Activated CD4-positive, alpha-beta T cell treated with anti-CD3 and anti-CD28 coated beads, Interleukin-2, amount 10 ng/mL, durations not matched to agents 24 days and 14 days (primary cell): ENCODE measurements around the gene ANO2. TPM values are rescaled to one million over a fixed set of nuclear protein-coding genes. Genes with fewer than 3 reads are reported as not detected.

ENCODE experiments used
- DNase-seq: peaks from one replicate; pipeline ENCODE4 v3.0.0; 2022
- H3K27ac Mint-ChIP-seq: one replicate; pipeline ENCODE4 v1.8.0; 2022; ENCODE audit warnings: mild to moderate bottlenecking, mixed read lengths
- H3K27me3 Mint-ChIP-seq: one replicate; pipeline ENCODE4 v1.8.0; 2022; ENCODE audit warnings: mixed read lengths
- H3K36me3 Mint-ChIP-seq: one replicate; pipeline ENCODE4 v1.8.0; 2022; ENCODE audit warnings: low read depth, mild to moderate bottlenecking, mixed read lengths
- H3K4me1 Mint-ChIP-seq: one replicate; pipeline ENCODE4 v1.8.0; 2021; ENCODE audit warnings: mixed read lengths
- H3K4me3 Mint-ChIP-seq: one replicate; pipeline ENCODE4 v1.8.0; 2022; ENCODE audit warnings: mild to moderate bottlenecking, moderate library complexity, mixed read lengths
- H3K9me3 Mint-ChIP-seq: one replicate; pipeline ENCODE4 v1.8.0; 2021; ENCODE audit warnings: mixed read lengths
- intact Hi-C: fragments of 100-400 bp; cut with micrococcal nuclease; formaldehyde crosslinking; loops from one replicate; pipeline ENCODE4 v1.15.1; 2023
- total RNA-seq: library from RNA; stranded (reverse); gene quantifications from 2 replicates; pipeline ENCODE4 v1.2.3, GENCODE V29; 2022

ANO2 gene
- total RNA-seq, 1 donor from 2014 or later: not detected

DNA sequence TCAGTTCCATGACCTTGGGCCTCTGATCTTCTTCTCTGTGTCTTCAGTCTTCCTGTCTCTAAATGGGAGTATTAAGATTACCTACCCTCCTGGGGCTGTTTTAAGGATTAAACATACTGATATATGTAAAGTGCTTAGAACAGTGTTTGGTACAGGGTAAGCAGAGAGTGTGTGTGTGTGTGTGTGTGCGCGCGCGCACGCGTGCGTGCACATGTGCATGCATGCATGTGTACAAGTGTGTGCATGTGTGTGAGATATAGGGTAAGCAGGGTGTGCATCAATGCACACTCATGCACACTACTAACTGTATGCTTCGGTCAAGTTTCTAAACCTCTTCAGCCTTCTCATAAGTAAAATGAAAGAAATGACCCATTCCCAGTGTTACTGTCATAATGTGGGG lies 316.6 kb downstream of the ANO2 start:
- Mint-ChIP-seq H3K27ac (no peak overlapping the region), H3K4me3 (no peak overlapping the region), H3K4me1 (no peaks in the 10 kb centered on the region), H3K27me3 (no peaks in the 10 kb centered on the region), H3K36me3 (no peaks in the 10 kb centered on the region), H3K9me3 (no peaks in the 10 kb centered on the region)
- intact Hi-C loops: no loop called here
- no peak for DNase-seq

DNA sequence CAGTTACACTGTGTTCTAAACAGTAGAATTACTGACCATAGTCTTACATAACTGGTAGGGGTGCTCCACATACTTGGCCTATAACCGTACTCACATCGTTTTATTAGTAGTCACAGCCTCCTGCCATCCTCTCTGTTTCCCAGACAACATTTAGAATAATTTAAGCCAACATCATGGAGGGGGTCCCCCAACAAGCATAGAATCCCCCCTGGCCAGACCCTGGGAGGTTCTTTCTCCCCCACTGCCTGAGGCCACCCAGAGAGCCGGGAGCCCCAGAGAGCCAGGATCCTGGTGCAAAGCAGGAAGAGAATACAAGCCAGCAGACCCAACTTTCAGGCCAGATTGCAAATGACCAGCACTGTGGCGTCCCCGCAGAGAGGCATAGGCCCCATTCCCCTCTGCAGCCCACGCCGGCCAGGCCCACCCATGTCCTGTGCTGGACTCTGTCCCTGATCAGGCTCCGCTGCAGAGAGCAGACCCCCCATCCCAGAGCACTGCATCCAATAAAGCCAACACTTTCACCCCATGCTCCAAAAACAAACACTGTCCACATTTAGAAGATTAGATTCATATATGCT lies 317.9 kb downstream of the ANO2 start:
- Mint-ChIP-seq H3K9me3 (no peaks in the 10 kb centered on the region), H3K4me3 (no peak overlapping the region), H3K4me1 (no peaks in the 10 kb centered on the region), H3K27ac (no peak overlapping the region), H3K36me3 (no peaks in the 10 kb centered on the region), H3K27me3 (no peaks in the 10 kb centered on the region)
- DNase-seq: no peak
- intact Hi-C loops: no loop called here

DNA sequence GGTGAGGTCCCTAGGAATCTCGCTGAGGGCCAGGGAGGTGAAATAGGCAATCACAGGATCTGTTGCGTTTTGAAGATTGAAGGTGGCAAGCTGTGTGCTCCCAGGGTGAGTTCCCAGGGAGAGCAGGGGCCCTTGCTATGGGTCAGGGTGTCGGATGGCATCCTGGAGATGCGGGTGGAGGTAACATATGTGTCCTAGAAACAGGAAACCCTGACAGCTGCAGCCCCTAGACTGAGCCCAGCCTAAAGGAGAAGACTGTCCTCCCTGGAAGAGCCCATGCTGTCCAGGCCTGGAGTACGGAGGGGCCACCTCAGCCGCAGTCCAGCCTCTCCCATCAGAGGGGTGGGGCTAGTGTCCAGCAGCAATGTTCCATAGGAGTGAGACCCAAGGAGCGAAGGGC lies 318.9 kb downstream of the ANO2 start:
- no peaks in the 10 kb centered on the region for H3K36me3 Mint-ChIP-seq
- H3K27me3 Mint-ChIP-seq: no peaks in the 10 kb centered on the region
- DNase-seq: no peak
- H3K4me1 Mint-ChIP-seq: no peaks in the 10 kb centered on the region
- intact Hi-C loops: no loop called here
- H3K9me3 Mint-ChIP-seq: no peaks in the 10 kb centered on the region
- no peak overlapping the region for H3K27ac Mint-ChIP-seq
- H3K4me3 Mint-ChIP-seq: no peak overlapping the region

DNA sequence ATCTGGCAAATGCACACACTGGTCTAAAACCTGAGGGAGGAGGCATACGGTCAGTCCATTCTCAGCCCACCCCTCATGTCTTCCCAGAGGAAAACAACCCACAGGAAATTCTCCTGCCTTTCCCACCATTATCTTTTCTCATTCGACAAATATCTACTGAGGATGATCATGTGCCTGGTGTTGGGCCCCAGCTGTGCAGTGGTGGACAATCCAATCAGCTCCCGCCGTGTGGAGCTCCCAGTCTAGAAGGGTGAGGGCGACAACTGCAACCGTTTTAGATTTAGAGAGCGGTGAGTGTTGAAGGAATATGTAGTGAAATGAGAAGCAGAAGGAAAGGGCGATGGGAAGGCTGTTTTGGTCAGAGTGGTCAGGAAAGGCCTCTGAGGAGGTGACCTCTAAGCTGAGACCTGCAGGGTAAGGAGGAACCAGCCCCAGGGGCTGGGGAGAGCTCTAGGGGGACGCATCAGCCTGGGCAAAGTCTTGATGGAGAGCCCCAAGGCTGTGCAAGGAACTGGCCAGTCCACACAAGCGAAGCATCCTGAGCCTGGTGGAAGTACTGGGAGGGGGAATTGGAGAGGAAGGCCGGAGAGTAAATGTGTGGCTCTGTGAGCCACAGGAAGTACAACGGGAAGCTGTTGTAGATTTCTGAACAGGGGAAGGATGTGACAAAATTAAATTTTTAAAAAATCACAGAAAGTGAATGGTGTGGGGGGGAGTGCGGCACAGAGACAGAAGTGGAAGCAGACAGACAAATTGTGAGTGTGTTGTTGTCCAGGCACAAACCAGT lies 320.4 kb downstream of the ANO2 start:
- Mint-ChIP-seq H3K27ac (no peak overlapping the region), H3K27me3 (no peaks in the 10 kb centered on the region), H3K36me3 (no peaks in the 10 kb centered on the region), H3K9me3 (no peaks in the 10 kb centered on the region), H3K4me3 (no peak overlapping the region), H3K4me1 (no peaks in the 10 kb centered on the region)
- intact Hi-C loops: no loop called here
- DNase-seq: no peak

DNA sequence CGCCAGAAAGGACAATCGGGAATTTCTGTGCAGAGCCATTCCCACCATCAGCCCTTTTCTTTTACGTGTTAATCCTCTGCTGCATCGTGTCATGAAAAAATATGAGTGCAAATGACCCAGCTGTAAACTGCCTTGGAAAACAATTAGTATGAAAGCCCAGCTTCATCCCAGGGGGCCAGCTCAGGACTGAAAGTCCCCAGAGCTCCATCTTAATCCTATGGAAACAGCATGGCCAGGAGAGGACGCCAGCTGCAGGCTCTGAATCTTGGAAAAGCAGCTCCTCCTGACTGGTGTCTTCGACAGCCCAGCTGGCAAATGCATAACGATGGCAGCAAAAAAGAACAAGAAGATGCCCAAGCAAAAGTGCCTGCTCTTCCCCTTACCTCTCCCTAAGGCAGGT lies 321.6 kb downstream of the ANO2 start:
- DNase-seq: no peak
- H3K4me1 Mint-ChIP-seq: no peaks in the 10 kb centered on the region

DNA sequence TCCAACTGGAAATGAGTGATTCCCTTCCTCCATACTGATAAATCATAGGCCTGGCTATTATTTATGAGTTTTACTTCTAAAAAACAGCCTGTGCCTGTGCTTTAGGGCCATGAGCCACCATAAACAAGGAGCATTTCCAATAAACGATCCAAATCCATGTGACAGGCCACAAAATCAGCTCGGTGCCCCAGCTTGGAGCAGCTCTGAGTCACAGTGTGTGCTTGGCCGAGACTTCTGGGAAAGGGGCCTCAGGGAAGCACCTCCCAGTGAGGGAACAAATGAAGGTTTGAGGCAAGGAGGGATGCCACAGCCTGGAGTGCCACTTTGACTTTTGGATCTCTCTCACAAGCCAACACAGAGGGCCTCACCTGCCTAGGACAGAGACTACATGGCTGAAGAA lies 322.8 kb downstream of the ANO2 start:
- no peaks in the 10 kb centered on the region for H3K36me3 Mint-ChIP-seq
- H3K4me3 Mint-ChIP-seq: no peak overlapping the region
- no peak for DNase-seq
- no peaks in the 10 kb centered on the region for H3K27me3 Mint-ChIP-seq
- H3K9me3 Mint-ChIP-seq: no peaks in the 10 kb centered on the region
- H3K27ac Mint-ChIP-seq: no peak overlapping the region
- H3K4me1 Mint-ChIP-seq: no peaks in the 10 kb centered on the region
- intact Hi-C loops: no loop called here

More for the DNA sequence above, 321.6 kb downstream of the ANO2 start:
- no peaks in the 10 kb centered on the region for H3K9me3 Mint-ChIP-seq
- no peaks in the 10 kb centered on the region for H3K27me3 Mint-ChIP-seq
- H3K4me3 Mint-ChIP-seq: no peak overlapping the region
- no peaks in the 10 kb centered on the region for H3K36me3 Mint-ChIP-seq
- intact Hi-C loops: no loop called here
- no peak overlapping the region for H3K27ac Mint-ChIP-seq

DNA sequence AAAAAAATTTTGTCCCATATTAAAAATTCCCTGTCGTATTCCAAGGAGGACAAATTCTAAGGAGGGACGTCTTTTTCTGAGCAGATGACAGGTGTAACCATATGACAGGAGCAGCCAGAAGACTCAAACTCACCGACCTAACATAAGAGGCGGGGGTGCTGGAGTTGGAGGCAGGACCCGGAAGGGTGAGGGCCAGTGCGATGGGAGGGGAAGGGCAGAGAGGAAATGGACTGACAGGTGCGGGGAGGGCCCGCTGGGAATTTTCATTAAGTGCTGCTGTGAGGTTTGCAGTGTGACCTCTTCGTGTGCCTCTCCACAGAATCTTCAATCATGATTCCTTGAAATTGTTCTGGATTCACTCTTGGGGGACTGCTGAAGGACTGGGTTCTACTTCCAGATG lies 323.7 kb downstream of the ANO2 start:
- intact Hi-C loops: no loop called here
- no peak for DNase-seq
- Mint-ChIP-seq H3K4me1 (no peaks in the 10 kb centered on the region), H3K36me3 (no peaks in the 10 kb centered on the region), H3K4me3 (no peak overlapping the region), H3K9me3 (no peaks in the 10 kb centered on the region), H3K27ac (no peak overlapping the region), H3K27me3 (no peaks in the 10 kb centered on the region)

DNA sequence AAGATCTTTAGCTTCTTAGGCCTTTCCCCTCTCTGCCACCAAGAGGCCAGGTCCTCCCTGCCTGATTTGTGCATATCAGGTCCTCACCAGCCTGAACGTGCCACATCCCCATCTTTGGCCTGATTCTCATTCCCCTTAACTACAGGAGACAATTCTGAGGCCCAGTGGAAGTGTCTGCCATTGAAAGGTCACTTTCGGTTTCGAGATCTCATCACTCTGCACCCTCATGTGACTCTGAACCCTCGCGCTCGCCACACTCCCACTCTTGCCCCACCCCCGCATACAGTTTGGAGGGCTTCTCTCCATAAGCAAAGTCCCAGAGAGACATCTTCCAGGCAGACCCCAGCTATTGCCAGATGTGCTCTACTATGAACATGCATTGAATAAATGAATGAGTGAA lies 324.2 kb downstream of the ANO2 start:
- H3K4me3 Mint-ChIP-seq: no peak overlapping the region
- no peaks in the 10 kb centered on the region for H3K4me1 Mint-ChIP-seq
- H3K36me3 Mint-ChIP-seq: no peaks in the 10 kb centered on the region
- intact Hi-C loops: no loop called here
- H3K9me3 Mint-ChIP-seq: no peaks in the 10 kb centered on the region
- H3K27me3 Mint-ChIP-seq: no peaks in the 10 kb centered on the region
- no peak for DNase-seq
- H3K27ac Mint-ChIP-seq: no peak overlapping the region

DNA sequence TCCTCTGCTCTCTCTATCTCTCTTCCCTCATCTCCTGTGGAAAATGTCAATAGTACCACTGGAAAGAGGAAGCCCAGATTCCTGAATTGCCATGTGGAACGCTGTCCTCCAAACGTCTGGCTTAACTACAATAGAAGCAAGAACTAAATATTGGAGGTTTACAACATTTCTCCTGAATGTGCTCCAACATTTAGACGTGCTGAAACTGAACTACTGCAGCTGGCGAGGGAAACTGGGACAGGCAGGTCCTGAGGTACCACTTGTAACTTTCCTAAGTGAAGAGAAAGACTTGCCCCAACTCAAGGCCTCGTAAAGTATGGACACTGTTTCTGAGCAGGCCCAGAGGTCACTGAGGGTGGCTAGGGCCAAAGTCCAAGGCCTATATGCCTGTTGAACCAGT lies 325.4 kb downstream of the ANO2 start:
- intact Hi-C loops: no loop called here
- Mint-ChIP-seq H3K36me3 (no peaks in the 10 kb centered on the region), H3K27ac (no peak overlapping the region), H3K9me3 (no peaks in the 10 kb centered on the region), H3K27me3 (no peaks in the 10 kb centered on the region), H3K4me1 (no peaks in the 10 kb centered on the region), H3K4me3 (no peak overlapping the region)
- DNase-seq: no peak

DNA sequence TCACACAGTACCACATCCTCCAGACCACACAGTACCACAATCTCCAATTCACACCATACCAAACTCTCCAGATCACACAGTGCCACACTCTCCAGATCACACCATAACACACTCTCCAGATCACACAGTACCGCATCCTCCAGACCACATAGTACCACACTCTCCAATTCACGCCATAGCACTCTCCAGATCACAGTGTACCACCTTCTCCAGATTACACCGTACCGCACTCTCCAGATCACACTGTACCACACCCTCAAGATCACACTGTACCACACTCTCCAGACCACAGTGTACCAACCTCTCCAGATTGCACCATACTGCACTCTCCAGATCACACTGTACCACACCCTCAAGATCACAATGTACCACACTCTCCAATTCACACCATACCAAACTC lies 328.2 kb downstream of the ANO2 start:
- no peak for DNase-seq
- Mint-ChIP-seq H3K27me3 (no peaks in the 10 kb centered on the region), H3K36me3 (no peaks in the 10 kb centered on the region), H3K9me3 (no peaks in the 10 kb centered on the region), H3K27ac (no peak overlapping the region), H3K4me3 (no peak overlapping the region), H3K4me1 (no peaks in the 10 kb centered on the region)
- intact Hi-C loops: no loop called here

DNA sequence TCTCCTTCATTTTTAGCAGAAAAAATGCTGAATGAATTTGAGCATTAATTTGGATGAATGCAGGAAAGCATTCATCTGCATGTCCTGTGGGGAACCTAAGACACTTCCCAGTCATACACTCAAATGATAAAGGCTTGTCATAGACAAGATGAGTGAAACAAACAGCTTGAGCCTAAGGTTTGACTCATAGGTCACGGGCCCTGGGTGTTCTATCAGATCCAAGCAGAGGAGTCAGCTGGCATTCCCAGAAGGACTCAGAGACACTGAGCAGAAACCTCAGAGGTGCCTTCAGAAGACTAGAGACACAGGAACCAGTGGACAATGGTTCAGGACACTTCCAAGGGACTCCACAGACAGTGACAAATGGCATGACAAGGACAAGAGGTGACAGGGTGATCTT lies 329.3 kb downstream of the ANO2 start:
- DNase-seq: no peak
- no peak overlapping the region for H3K4me3 Mint-ChIP-seq
- no peaks in the 10 kb centered on the region for H3K4me1 Mint-ChIP-seq
- no peaks in the 10 kb centered on the region for H3K36me3 Mint-ChIP-seq
- H3K9me3 Mint-ChIP-seq: no peaks in the 10 kb centered on the region
- H3K27ac Mint-ChIP-seq: no peak overlapping the region
- intact Hi-C loops: no loop called here
- no peaks in the 10 kb centered on the region for H3K27me3 Mint-ChIP-seq

DNA sequence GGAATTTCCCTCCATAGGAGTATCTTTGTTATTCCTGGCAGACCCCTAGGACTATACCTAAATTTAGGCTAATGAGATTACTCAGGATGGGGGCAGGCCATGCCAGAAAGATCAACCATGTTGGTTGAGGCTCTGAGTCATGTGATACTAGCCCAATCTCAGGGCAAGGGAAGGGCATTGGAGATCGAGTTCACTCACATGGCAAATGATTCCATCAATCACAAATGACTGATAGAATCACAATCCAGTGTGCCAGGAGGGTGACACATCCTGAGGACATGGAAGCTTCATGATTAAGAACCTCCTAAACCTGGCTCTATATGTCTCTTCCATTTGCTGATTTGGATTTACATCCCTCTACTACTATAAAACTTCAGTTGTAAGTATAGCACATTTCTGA lies 330.8 kb downstream of the ANO2 start:
- Mint-ChIP-seq H3K27me3 (no peaks in the 10 kb centered on the region), H3K36me3 (no peaks in the 10 kb centered on the region), H3K9me3 (no peaks in the 10 kb centered on the region), H3K4me1 (no peaks in the 10 kb centered on the region), H3K4me3 (no peak overlapping the region), H3K27ac (no peak overlapping the region)
- no peak for DNase-seq
- intact Hi-C loops: no loop called here

DNA sequence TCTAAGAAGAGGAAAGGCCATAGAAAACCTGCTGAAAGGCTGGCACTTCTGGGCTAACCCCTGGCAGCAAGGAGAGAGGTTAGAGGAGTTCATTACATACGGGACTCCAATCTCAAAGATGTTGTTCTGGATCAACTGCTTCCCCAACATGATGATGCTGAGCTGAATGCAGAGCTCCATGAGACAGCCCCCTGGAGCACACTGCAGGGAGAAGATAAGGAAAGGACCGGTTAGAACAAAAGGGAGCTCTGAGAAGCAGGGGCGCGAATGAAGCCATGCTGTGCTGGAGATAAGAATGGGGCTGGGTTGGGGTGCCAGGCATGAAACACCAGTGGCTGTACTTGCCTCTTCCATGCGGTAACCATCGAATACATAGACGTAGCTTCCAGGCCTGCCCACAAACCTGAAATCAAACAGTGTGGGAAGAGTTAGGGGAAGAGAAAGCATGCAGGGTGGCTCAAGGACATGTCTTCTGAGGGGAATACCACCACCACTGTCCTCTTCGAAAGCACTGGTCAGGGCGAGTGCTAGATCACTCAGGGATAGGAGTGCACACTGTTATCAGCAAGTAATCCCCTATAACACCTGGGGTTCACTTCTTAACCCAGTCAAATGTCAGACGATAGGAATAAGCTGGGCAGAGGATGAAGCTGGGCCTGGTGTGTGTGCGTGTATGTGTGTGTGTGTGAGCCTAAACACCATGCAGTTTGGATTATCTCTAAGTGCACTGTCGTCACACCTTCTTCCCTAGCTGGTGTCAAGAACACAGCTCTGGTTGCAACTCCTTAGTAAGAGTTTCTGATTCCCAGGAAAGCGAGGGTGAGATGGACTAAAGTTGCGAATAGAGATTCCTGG lies 332.3 kb downstream of the ANO2 start:
- intact Hi-C loops: no loop called here
- H3K27ac Mint-ChIP-seq: no peak overlapping the region
- no peak overlapping the region for H3K4me3 Mint-ChIP-seq
- DNase-seq: no peak
- no peaks in the 10 kb centered on the region for H3K4me1 Mint-ChIP-seq
- no peaks in the 10 kb centered on the region for H3K9me3 Mint-ChIP-seq
- H3K36me3 Mint-ChIP-seq: no peaks in the 10 kb centered on the region
- no peaks in the 10 kb centered on the region for H3K27me3 Mint-ChIP-seq

DNA sequence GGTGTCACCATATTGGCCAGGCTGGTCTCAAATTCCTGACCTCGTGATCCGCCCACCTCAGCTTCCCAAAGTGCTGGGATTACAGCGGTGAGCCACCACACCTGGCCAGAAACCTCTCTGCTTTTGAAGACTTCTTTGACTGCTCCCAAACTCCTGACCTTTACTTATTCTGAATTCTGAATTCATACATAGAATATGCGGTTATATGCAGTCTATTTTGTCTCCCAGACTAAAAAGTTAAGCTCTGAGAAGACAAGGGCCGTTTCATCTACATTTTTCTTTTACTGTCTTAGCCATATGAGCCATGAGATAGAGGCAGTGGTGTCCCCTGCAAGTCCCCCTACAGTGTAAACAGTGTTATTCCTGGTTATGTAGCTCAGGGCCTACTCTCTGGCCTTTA lies 333.9 kb downstream of the ANO2 start:
- no peaks in the 10 kb centered on the region for H3K36me3 Mint-ChIP-seq
- H3K4me3 Mint-ChIP-seq: no peak overlapping the region
- intact Hi-C loops: no loop called here
- no peaks in the 10 kb centered on the region for H3K4me1 Mint-ChIP-seq
- no peaks in the 10 kb centered on the region for H3K27me3 Mint-ChIP-seq
- DNase-seq: no peak
- no peaks in the 10 kb centered on the region for H3K9me3 Mint-ChIP-seq
- H3K27ac Mint-ChIP-seq: no peak overlapping the region
